T-helper 17 cell (primary cell): ENCODE data around the gene SLC25A21. TPM values are rescaled to one million over a fixed set of nuclear protein-coding genes. Genes with fewer than 3 reads are reported as not detected.

Source experiments
- ATAC-seq: fragments of 150-1000 bp; cut with Tn5 transposase; 2 replicates; pipeline ENCODE4 v1.10.0; 2021; ENCODE audit warnings: mild to moderate bottlenecking, moderate library complexity
- DNase-seq, 3 donors: peaks; one replicate each; pipeline versions ENCODE4 v3.0.0 to v3.0.0-alpha.2; 2020 to 2021
- H3K9me3 ChIP-seq: one replicate; pipeline ENCODE4 v1.7.0; 2013; ENCODE audit warnings: low read length, mild to moderate bottlenecking; ENCODE audit not compliant: control insufficient read depth, poor library complexity, severe bottlenecking
- H3K27ac Mint-ChIP-seq: one replicate; pipeline ENCODE4 v1.8.0; 2022; ENCODE audit warnings: mild to moderate bottlenecking, moderate library complexity, mixed read lengths
- H3K27me3 Mint-ChIP-seq: one replicate; pipeline ENCODE4 v1.8.0; 2022; ENCODE audit warnings: mixed read lengths
- H3K36me3 Mint-ChIP-seq: one replicate; pipeline ENCODE4 v1.8.0; 2022; ENCODE audit warnings: low read depth, mixed read lengths
- H3K4me1 Mint-ChIP-seq: one replicate; pipeline ENCODE4 v1.8.0; 2022; ENCODE audit warnings: mild to moderate bottlenecking, mixed read lengths
- H3K4me3 Mint-ChIP-seq: one replicate; pipeline ENCODE4 v1.8.0; 2022; ENCODE audit warnings: mild to moderate bottlenecking, moderate library complexity, mixed read lengths
- total RNA-seq, 4 donors: library from RNA in 2 of 4; stranded (reverse) in 2 of 4; gene quantifications; one replicate each; pipeline ENCODE4 v1.2.3 and lab custom pipeline; 2022 to 2026

SLC25A21 gene
- total RNA-seq, 2 donors from 2014 or later = not detected

- Mint-ChIP-seq H3K27me3 (no peaks in the 10 kb centered on the region), H3K27ac (no peak overlapping the region), H3K4me3 (no peak overlapping the region), H3K36me3 (no peaks in the 10 kb centered on the region), H3K4me1 (no peaks in the 10 kb centered on the region)
- ATAC-seq = no peak
- DNase-seq = no peak
- no peaks in the 10 kb centered on the region for H3K9me3 ChIP-seq
These were observed 316.1 kb downstream of the SLC25A21 start for GRCh38 chr14:36856095-36856878.

DNA sequence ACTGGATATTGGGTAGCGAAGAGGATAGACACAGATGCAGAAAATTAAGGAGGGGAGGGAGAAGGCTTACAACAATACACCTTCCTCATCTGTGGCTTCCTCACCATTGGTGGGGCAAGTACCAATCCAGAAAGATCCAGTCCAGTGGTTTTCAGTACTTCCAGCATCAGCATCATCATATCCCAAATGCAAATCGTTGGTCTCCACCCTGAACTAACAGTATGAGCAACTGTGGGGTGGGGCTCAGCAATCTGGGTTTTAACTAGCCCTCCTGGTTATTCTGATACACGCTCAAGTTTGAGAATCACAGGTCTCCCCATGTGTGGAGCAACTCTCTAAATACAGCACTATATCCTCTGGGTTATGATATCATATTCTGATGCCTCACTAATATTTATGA is 317.0 kb downstream of the SLC25A21 start:
- H3K4me1 Mint-ChIP-seq = no peaks in the 10 kb centered on the region

DNA sequence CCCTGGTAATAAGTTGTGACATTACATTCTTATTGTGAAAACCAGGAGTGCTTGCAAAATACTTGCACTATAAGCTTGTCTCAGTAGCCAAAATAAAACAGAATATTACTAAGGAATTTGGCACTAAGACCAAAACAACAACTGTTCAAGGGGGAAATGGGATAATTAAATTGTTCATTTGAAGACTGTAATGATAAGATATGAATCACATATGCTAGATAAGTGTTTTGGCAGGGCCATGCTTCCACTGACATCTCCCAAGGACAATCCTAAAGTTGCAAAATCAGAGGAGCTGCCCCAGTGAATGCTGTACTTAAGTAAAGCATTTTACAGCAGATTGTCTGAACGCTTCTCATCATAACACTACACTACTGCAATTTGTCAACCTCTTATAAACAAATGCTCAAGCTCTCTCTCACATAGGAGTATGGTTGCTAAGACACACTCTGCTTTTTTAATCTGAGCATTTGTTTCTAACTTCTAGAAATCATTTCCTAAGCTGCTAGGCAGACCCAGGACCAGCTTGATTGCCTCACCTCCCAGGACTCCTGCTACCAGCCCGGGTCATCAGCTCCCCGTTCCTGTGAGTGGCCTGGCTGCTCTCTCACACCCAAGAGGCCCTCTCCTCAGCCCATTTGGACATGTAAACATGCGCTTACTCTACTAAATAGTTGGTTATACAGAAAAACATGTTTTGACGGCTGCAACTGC is 319.3 kb downstream of the SLC25A21 start:
- no peak overlapping the region for H3K27ac Mint-ChIP-seq
- no peaks in the 10 kb centered on the region for H3K36me3 Mint-ChIP-seq
- no peaks in the 10 kb centered on the region for H3K27me3 Mint-ChIP-seq
- DNase-seq (no peak), ATAC-seq (no peak)
- no peaks in the 10 kb centered on the region for H3K4me1 Mint-ChIP-seq
- peaks cover 3% of the 10 kb centered on the region for H3K9me3 ChIP-seq
- no peak overlapping the region for H3K4me3 Mint-ChIP-seq

More for the DNA sequence above, 317.0 kb downstream of the SLC25A21 start:
- DNase-seq (no peak), ATAC-seq (no peak)
- H3K9me3 ChIP-seq = no peaks in the 10 kb centered on the region
- Mint-ChIP-seq H3K27ac (no peak overlapping the region), H3K4me3 (no peak overlapping the region), H3K36me3 (no peaks in the 10 kb centered on the region), H3K27me3 (no peaks in the 10 kb centered on the region)

DNA sequence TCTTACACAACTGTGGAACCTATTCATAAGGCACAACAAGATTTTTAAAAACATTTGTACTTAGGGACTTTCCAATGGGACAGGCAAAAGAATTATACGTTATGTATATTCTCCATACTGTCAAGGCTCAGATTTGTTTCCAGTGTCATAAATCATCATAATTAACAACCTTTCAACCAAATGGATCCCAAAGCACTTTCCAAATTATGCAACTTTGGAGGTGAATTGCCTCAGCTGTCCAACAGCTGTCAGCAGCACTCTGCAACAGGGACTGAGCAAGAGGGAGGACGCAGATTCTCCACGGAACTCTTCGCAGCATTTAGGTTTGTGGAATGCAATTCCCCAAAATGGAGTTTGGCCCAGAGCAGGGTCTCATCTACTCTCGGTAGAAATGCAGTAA is 324.2 kb downstream of the SLC25A21 start:
- no peak for ATAC-seq
- no peak for DNase-seq
- no peak overlapping the region for H3K4me3 Mint-ChIP-seq
- peaks cover 3% of the 10 kb centered on the region for H3K9me3 ChIP-seq
- H3K27me3 Mint-ChIP-seq = no peaks in the 10 kb centered on the region
- H3K4me1 Mint-ChIP-seq = no peaks in the 10 kb centered on the region
- no peaks in the 10 kb centered on the region for H3K36me3 Mint-ChIP-seq
- no peak overlapping the region for H3K27ac Mint-ChIP-seq

- Mint-ChIP-seq H3K36me3 (no peaks in the 10 kb centered on the region), H3K27me3 (no peaks in the 10 kb centered on the region), H3K27ac (no peak overlapping the region), H3K4me1 (no peaks in the 10 kb centered on the region), H3K4me3 (no peak overlapping the region)
- H3K9me3 ChIP-seq = peaks cover 3% of the 10 kb centered on the region
- DNase-seq = no peak
- ATAC-seq = no peak
These were observed 325.0 kb downstream of the SLC25A21 start for GRCh38 chr14:36847366-36847765.

DNA sequence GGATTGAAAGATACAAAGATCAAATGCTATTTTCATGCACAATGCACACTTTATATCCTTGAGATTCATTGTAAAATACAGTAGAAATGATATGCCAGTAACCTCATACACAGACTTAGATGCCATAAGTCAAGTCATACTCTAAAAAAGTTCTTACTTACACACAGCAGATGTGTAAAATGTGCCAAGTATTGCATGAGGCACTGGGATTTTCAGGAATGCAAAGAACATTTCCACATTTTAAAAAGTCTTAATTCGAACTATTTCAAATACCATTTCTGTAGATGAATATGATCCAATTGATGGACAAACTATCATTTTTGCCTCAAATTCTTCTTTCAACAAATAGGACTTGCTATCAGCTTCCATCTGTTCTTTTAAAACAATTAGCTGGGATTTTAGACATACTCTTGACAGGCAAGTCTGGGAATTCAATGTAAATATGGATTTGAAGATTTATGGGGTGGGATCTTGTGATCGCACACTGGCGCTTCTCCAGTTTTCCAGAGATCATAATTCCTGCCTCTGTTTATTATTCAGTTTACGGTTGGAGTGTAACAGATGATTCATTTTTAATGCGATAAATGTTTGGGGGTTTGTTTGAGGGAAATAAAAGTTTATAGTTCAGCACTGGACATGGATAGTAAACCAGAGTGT is 326.9 kb downstream of the SLC25A21 start:
- Mint-ChIP-seq H3K4me3 (no peak overlapping the region), H3K27ac (no peak overlapping the region), H3K4me1 (no peaks in the 10 kb centered on the region), H3K27me3 (no peaks in the 10 kb centered on the region), H3K36me3 (no peaks in the 10 kb centered on the region)
- DNase-seq (no peak), ATAC-seq (no peak)
- H3K9me3 ChIP-seq = peaks cover 3% of the 10 kb centered on the region

GRCh38 chr14:36844443-36845195 is 327.8 kb downstream of the SLC25A21 start:
- ATAC-seq (no peak), DNase-seq (no peak)
- Mint-ChIP-seq H3K4me3 (no peak overlapping the region), H3K27me3 (no peaks in the 10 kb centered on the region), H3K4me1 (no peaks in the 10 kb centered on the region), H3K27ac (no peak overlapping the region), H3K36me3 (no peaks in the 10 kb centered on the region)
- H3K9me3 ChIP-seq = peaks cover 3% of the 10 kb centered on the region

- no peak for ATAC-seq
These were observed 329.0 kb downstream of the SLC25A21 start for GRCh38 chr14:36843410-36843809.

GRCh38 chr14:36835128-36835527 is 337.3 kb downstream of the SLC25A21 start:
- no peak overlapping the region for H3K27ac Mint-ChIP-seq
- no peak overlapping the region for H3K4me3 Mint-ChIP-seq
- ATAC-seq (no peak), DNase-seq (no peak)
- H3K36me3 Mint-ChIP-seq = no peaks in the 10 kb centered on the region
- no peaks in the 10 kb centered on the region for H3K27me3 Mint-ChIP-seq
- H3K9me3 ChIP-seq = no peaks in the 10 kb centered on the region
- no peaks in the 10 kb centered on the region for H3K4me1 Mint-ChIP-seq

More at GRCh38 chr14:36843410-36843809, 329.0 kb downstream of the SLC25A21 start:
- no peaks in the 10 kb centered on the region for H3K4me1 Mint-ChIP-seq
- no peak overlapping the region for H3K4me3 Mint-ChIP-seq
- no peak overlapping the region for H3K27ac Mint-ChIP-seq
- DNase-seq = no peak
- no peaks in the 10 kb centered on the region for H3K36me3 Mint-ChIP-seq
- no peaks in the 10 kb centered on the region for H3K27me3 Mint-ChIP-seq
- peaks cover 3% of the 10 kb centered on the region for H3K9me3 ChIP-seq

GRCh38 chr14:36834293-36834692 is 338.1 kb downstream of the SLC25A21 start:
- DNase-seq = no peak
- H3K4me1 Mint-ChIP-seq = no peaks in the 10 kb centered on the region
- no peak for ATAC-seq
- H3K27ac Mint-ChIP-seq = no peak overlapping the region
- H3K9me3 ChIP-seq = no peaks in the 10 kb centered on the region
- no peak overlapping the region for H3K4me3 Mint-ChIP-seq
- no peaks in the 10 kb centered on the region for H3K36me3 Mint-ChIP-seq
- H3K27me3 Mint-ChIP-seq = no peaks in the 10 kb centered on the region

- H3K27me3 Mint-ChIP-seq = no peaks in the 10 kb centered on the region
- no peak overlapping the region for H3K27ac Mint-ChIP-seq
- H3K4me1 Mint-ChIP-seq = no peaks in the 10 kb centered on the region
- ATAC-seq (no peak), DNase-seq (no peak)
- no peak overlapping the region for H3K4me3 Mint-ChIP-seq
- no peaks in the 10 kb centered on the region for H3K9me3 ChIP-seq
- H3K36me3 Mint-ChIP-seq = no peaks in the 10 kb centered on the region
These were observed 342.9 kb downstream of the SLC25A21 start for GRCh38 chr14:36829547-36829946.

- Mint-ChIP-seq H3K4me1 (no peaks in the 10 kb centered on the region), H3K4me3 (no peak overlapping the region), H3K27ac (no peak overlapping the region), H3K36me3 (no peaks in the 10 kb centered on the region), H3K27me3 (no peaks in the 10 kb centered on the region)
- no peaks in the 10 kb centered on the region for H3K9me3 ChIP-seq
- ATAC-seq = no peak
- DNase-seq = no peak
These were observed 344.5 kb downstream of the SLC25A21 start for GRCh38 chr14:36827861-36828260.

GRCh38 chr14:36826614-36827013 is 345.8 kb downstream of the SLC25A21 start:
- DNase-seq (no peak), ATAC-seq (no peak)
- Mint-ChIP-seq H3K27ac (no peak overlapping the region), H3K27me3 (no peaks in the 10 kb centered on the region), H3K4me1 (no peaks in the 10 kb centered on the region), H3K4me3 (no peak overlapping the region), H3K36me3 (no peaks in the 10 kb centered on the region)
- H3K9me3 ChIP-seq = no peaks in the 10 kb centered on the region
